ENCODE data around the gene MCL1.

Gene MCL1

GRCh38 chr1:150579110-150579944, at the start of gene MCL1:
Gene MCL1, minus strand, starts transcription at chr1:150579610. Its CDS starts 80 bp downstream, at chr1:150579530.
- TF ChIP-seq ZFP3 (CRISPR knock-in tag; IDR thresholded peaks at IDR 0.05) (no peak), OSR1 (CRISPR knock-in tag; IDR thresholded peaks at IDR 0.05) (no peak), BACH2 (CRISPR knock-in tag; IDR thresholded peaks at IDR 0.05; ENCODE audit: borderline replicate concordance) (no peak), GLIS3 (CRISPR knock-in tag; IDR thresholded peaks at IDR 0.05) (no peak), PPARA (CRISPR knock-in tag; IDR thresholded peaks at IDR 0.05; ENCODE audit: borderline replicate concordance) (no peak), CREB5 (CRISPR knock-in tag; IDR thresholded peaks at IDR 0.05; ENCODE audit: low read depth) (no peak), TCF4 (CRISPR knock-in tag; IDR thresholded peaks at IDR 0.05; ENCODE audit: borderline replicate concordance) (no peak), ZNF8 (CRISPR knock-in tag; IDR thresholded peaks at IDR 0.05) (no peak), SNAI2 (CRISPR knock-in tag; IDR thresholded peaks at IDR 0.05) (no peak), ESRRG (CRISPR knock-in tag; IDR thresholded peaks at IDR 0.05) (peak; percentile 40; the same call in 1 of the 2 replicates), ZFP30 (CRISPR knock-in tag; IDR thresholded peaks at IDR 0.05) (no peak), POU6F1 (CRISPR knock-in tag; IDR thresholded peaks at IDR 0.05; ENCODE audit: borderline replicate concordance, low read depth) (peak; percentile 75; the same call in 1 of the 2 replicates), ISL1 (CRISPR knock-in tag; IDR thresholded peaks at IDR 0.05) (no peak), TSHZ2 (CRISPR knock-in tag; IDR thresholded peaks at IDR 0.05) (no peak), RARB (CRISPR knock-in tag; IDR thresholded peaks at IDR 0.05) (peak; percentile 98), ZNF565 (CRISPR knock-in tag; conservative IDR thresholded peaks at IDR 0.05; ENCODE audit: low read depth) (no peak), TOX (CRISPR knock-in tag; IDR thresholded peaks at IDR 0.05; ENCODE audit: borderline replicate concordance) (peak; percentile 88), CSRNP3 (CRISPR knock-in tag; IDR thresholded peaks at IDR 0.05) (no peak), CSDC2 (CRISPR knock-in tag; IDR thresholded peaks at IDR 0.05) (no peak), ZNF70 (CRISPR knock-in tag; IDR thresholded peaks at IDR 0.05) (no peak), ARNTL (CRISPR knock-in tag; IDR thresholded peaks at IDR 0.05; ENCODE audit: borderline replicate concordance, low read depth) (0 out of 2 replicates have a peak, but pooled peaks have one; percentile 58), ZC3H10 (CRISPR knock-in tag; IDR thresholded peaks at IDR 0.05) (peak; percentile 40; the same call in 1 of the 2 replicates), PATZ1 (CRISPR knock-in tag; IDR thresholded peaks at IDR 0.05; ENCODE audit: borderline replicate concordance) (peak; percentile 98)

GRCh38 chr1:150628766-150629114, 49.3 kb upstream of the MCL1 start:
- TF ChIP-seq TSHZ2 (CRISPR knock-in tag; IDR thresholded peaks at IDR 0.05) (no peak), GLIS3 (CRISPR knock-in tag; IDR thresholded peaks at IDR 0.05) (no peak), CSDC2 (CRISPR knock-in tag; IDR thresholded peaks at IDR 0.05) (no peak), SNAI2 (CRISPR knock-in tag; IDR thresholded peaks at IDR 0.05) (no peak), PPARA (CRISPR knock-in tag; IDR thresholded peaks at IDR 0.05; ENCODE audit: borderline replicate concordance) (no peak), BACH2 (CRISPR knock-in tag; IDR thresholded peaks at IDR 0.05; ENCODE audit: borderline replicate concordance) (no peak), ISL1 (CRISPR knock-in tag; IDR thresholded peaks at IDR 0.05) (no peak), ZNF565 (CRISPR knock-in tag; conservative IDR thresholded peaks at IDR 0.05; ENCODE audit: low read depth) (no peak), ZC3H10 (CRISPR knock-in tag; IDR thresholded peaks at IDR 0.05) (no peak), CREB5 (CRISPR knock-in tag; IDR thresholded peaks at IDR 0.05; ENCODE audit: low read depth) (no peak), TOX (CRISPR knock-in tag; IDR thresholded peaks at IDR 0.05; ENCODE audit: borderline replicate concordance) (no peak)

More at GRCh38 chr1:150579110-150579944, at the start of gene MCL1:
- peak; percentile 87 for ATAC-seq

More at GRCh38 chr1:150628766-150629114, 49.3 kb upstream of the MCL1 start:
- no peak for ATAC-seq
